Mammary epithelial cell (primary cell): Measurements from ENCODE around the gene ARHGAP32.

ENCODE experiments used
- EZH2 ChIP-seq: IDR thresholded peaks from 2 replicates; pipeline ENCODE4 v1.6.1; 2012; ENCODE audit warnings: low read length, inconsistent platforms, borderline replicate concordance
- TF ChIP-seq, protein P1 (sequence below), 2 donors: IDR thresholded peaks in 1 of 2; conservative IDR thresholded peaks in 1 of 2; 2 replicates each; pipeline ENCODE4 v1.5.1; 2011 to 2012; ENCODE audit warnings: inconsistent platforms in 2 of 2, low read length in 2 of 2, mild to moderate bottlenecking in 2 of 2, control low read depth in 1 of 2, low read depth in 1 of 2; ENCODE audit not compliant: insufficient read depth in 1 of 2; ENCODE audit errors: extremely low read depth in 1 of 2

DNA sequence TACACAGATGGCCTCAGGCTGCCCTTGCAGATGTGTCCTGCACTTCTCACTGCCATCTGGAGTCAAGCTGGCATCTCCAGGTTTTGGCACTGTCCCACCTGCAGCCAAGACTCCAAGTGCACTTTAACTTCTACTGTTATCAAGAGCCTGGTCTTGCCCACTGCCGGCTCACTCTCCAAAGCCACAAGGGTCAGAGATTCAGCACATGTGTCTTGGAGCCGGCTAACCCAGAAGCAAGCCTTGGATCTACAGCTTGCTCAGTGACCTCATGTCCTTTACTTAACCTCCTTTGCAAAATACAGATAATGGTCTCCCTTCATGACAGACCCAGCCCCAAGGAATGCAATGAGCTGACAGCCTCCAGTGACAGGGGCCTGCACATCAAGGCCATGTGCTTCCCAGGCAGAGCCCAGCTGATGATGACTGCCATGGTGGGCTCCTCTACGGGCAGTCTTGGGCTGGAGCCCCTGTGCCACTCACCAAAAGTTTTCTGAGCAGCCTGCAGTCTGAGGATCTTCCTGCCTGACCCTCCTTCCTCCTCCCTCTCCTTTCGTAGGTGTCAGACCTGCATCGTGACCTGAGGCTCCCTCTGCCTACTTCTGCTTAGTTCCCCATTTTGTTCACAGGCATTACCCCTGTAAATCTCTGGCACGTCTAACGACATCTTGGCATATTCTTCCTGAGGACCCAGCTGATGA, 258.5 kb downstream of the ARHGAP32 start:
- TF ChIP-seq, protein P1, sequence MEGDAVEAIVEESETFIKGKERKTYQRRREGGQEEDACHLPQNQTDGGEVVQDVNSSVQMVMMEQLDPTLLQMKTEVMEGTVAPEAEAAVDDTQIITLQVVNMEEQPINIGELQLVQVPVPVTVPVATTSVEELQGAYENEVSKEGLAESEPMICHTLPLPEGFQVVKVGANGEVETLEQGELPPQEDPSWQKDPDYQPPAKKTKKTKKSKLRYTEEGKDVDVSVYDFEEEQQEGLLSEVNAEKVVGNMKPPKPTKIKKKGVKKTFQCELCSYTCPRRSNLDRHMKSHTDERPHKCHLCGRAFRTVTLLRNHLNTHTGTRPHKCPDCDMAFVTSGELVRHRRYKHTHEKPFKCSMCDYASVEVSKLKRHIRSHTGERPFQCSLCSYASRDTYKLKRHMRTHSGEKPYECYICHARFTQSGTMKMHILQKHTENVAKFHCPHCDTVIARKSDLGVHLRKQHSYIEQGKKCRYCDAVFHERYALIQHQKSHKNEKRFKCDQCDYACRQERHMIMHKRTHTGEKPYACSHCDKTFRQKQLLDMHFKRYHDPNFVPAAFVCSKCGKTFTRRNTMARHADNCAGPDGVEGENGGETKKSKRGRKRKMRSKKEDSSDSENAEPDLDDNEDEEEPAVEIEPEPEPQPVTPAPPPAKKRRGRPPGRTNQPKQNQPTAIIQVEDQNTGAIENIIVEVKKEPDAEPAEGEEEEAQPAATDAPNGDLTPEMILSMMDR (conservative IDR thresholded peaks at IDR 0.05 in 1 of 2, IDR thresholded peaks at IDR 0.05 in 1 of 2; ENCODE audit: extremely low read depth in 1 of 2, insufficient read depth in 1 of 2, low read depth in 1 of 2, low read length in 2 of 2): no peak
- no peak for TF ChIP-seq EZH2
